GM18498 (cell line): ENCODE measurements around the gene NPIPB6.

Experiments
- ATAC-seq: cut with Tn5 transposase; IDR thresholded peaks from one replicate; pipeline ENCODE4 v1.9.1; 2021; ENCODE audit warnings: mild to moderate bottlenecking, moderate library complexity; ENCODE audit not compliant: unreplicated experiment

NPIPB6 gene

GRCh38 chr16:28324235-28324886, 38.9 kb downstream of the NPIPB6 start:
- no peak for ATAC-seq

GRCh38 chr16:28321700-28322411, 41.5 kb downstream of the NPIPB6 start:
- ATAC-seq, result no peak

- no peak for ATAC-seq
These were observed 42.6 kb downstream of the NPIPB6 start for GRCh38 chr16:28320741-28321140.

- ATAC-seq, result no peak
These were observed 43.2 kb downstream of the NPIPB6 start for GRCh38 chr16:28320023-28320561.

- no peak for ATAC-seq
These were observed 43.8 kb downstream of the NPIPB6 start for GRCh38 chr16:28319476-28320022.

GRCh38 chr16:28318042-28318744, 45.1 kb downstream of the NPIPB6 start:
- ATAC-seq, result no peak

- ATAC-seq, result no peak
These were observed 46.0 kb downstream of the NPIPB6 start for GRCh38 chr16:28317040-28317880.

GRCh38 chr16:28316054-28316453, 47.3 kb downstream of the NPIPB6 start:
- no peak for ATAC-seq

- no peak for ATAC-seq
These were observed 49.7 kb downstream of the NPIPB6 start for GRCh38 chr16:28313587-28313986.

GRCh38 chr16:28312327-28312726, 51.0 kb downstream of the NPIPB6 start:
- no peak for ATAC-seq

- no peak for ATAC-seq
These were observed 51.4 kb downstream of the NPIPB6 start for GRCh38 chr16:28311913-28312312.

GRCh38 chr16:28311413-28311812, 51.9 kb downstream of the NPIPB6 start:
- no peak for ATAC-seq

GRCh38 chr16:28310796-28311195, 52.5 kb downstream of the NPIPB6 start:
- no peak for ATAC-seq

- ATAC-seq, result peak; percentile 51
These were observed 53.4 kb downstream of the NPIPB6 start for GRCh38 chr16:28309811-28310311.

- no peak for ATAC-seq
These were observed 54.3 kb downstream of the NPIPB6 start for GRCh38 chr16:28308794-28309584.

GRCh38 chr16:28307936-28308335, 55.4 kb downstream of the NPIPB6 start:
- ATAC-seq, result no peak

GRCh38 chr16:28304214-28304613, 59.1 kb downstream of the NPIPB6 start:
- ATAC-seq, result no peak

GRCh38 chr16:28303132-28303531, 60.2 kb downstream of the NPIPB6 start:
- ATAC-seq, result no peak

GRCh38 chr16:28301620-28302019, 61.7 kb downstream of the NPIPB6 start:
- ATAC-seq, result no peak

- no peak for ATAC-seq
These were observed 62.2 kb downstream of the NPIPB6 start for GRCh38 chr16:28301154-28301553.
